Thyroid gland (tissue), 4 donors: ENCODE measurements around the gene WFIKKN2. TPM values are rescaled to one million over a fixed set of nuclear protein-coding genes. Genes with fewer than 3 reads are reported as not detected.

Source experiments
- DNase-seq, 2 donors: peaks; one replicate each; pipeline ENCODE4 v3.0.0-alpha.2; 2019
- H3K27ac ChIP-seq, 3 donors: fragments of 200-600 bp; sonication (generic); 1 replicate in 2 of 3; 2 replicates in 1 of 3; pipeline ENCODE4 v1.5.1; 2016 to 2019; ENCODE audit warnings: mild to moderate bottlenecking in 1 of 3, moderate library complexity in 1 of 3
- H3K27me3 ChIP-seq: fragments of 200-600 bp; sonication (generic); one replicate; pipeline ENCODE4 v1.5.1; 2019
- H3K36me3 ChIP-seq, 2 donors: fragments of 200-600 bp; sonication (generic); one replicate each; pipeline ENCODE4 v1.5.1; 2016 to 2019
- H3K4me1 ChIP-seq, 2 donors: fragments of 200-600 bp; sonication (generic); one replicate each; pipeline ENCODE4 v1.5.1; 2017 to 2019
- H3K4me3 ChIP-seq, 3 donors: fragments of 200-600 bp; sonication (generic); replicated peaks in 1 of 3; 1 replicate in 2 of 3; 2 replicates in 1 of 3; pipeline ENCODE4 v1.5.1; 2016; ENCODE audit warnings: mild to moderate bottlenecking in 1 of 3
- H3K9me3 ChIP-seq: fragments of 200-600 bp; sonication (generic); one replicate; pipeline ENCODE4 v1.5.1; 2017
- CTCF ChIP-seq, 6 experiments: fragments of 200-600 bp in 3 of 6; fragments of 450-650 bp in 3 of 6; sonication (generic) in 3 of 6; IDR thresholded peaks; one replicate each; pipeline ENCODE4 v1.5.1; 2016 to 2019; ENCODE audit warnings: antibody characterized with exemption in 6 of 6, mild to moderate bottlenecking in 2 of 6, inconsistent platforms in 1 of 6, moderate library complexity in 1 of 6
- POLR2A ChIP-seq, 2 donors: fragments of 450-650 bp; IDR thresholded peaks; one replicate each; pipeline ENCODE4 v1.6.1; 2017; ENCODE audit warnings: antibody characterized with exemption in 2 of 2, mild to moderate bottlenecking in 2 of 2, moderate library complexity in 1 of 2
- WGBS, 2 donors: methylation state at CpG; one replicate each; pipeline ENCODE4 v1.1.5; 2017; 5-methylcytosine and 5-hydroxymethylcytosine counted together
- intact Hi-C: fragments of 100-400 bp; cut with DNase I; formaldehyde crosslinking; loops from one replicate; pipeline ENCODE4 v1.15.1; 2023
- small RNA-seq: library from RNA; depleted of rRNA; stranded (forward); fragments of <200 nt; gene quantifications from one replicate; pipeline ENCODE3, GENCODE V24; 2016
- total RNA-seq, 4 donors: library from RNA; depleted of rRNA; stranded (reverse); fragments of >200 nt; gene quantifications; one replicate each; pipeline ENCODE4 v1.2.3, GENCODE V29; 2016

The WFIKKN2 gene
- total RNA-seq, 4 donors from 2014 or later: 0.11 TPM; not detected in 3

GRCh38 chr17:50889528-50890118 lies 54.2 kb downstream of the WFIKKN2 start:
- Histone ChIP-seq H3K27me3 (no peaks in the 10 kb centered on the region), H3K4me3 (no peak overlapping the region), H3K9me3 (no peaks in the 10 kb centered on the region), H3K4me1 (peaks cover 7% of the 10 kb centered on the region in 2 donors), H3K27ac (no peak overlapping the region), H3K36me3 (no peaks in the 10 kb centered on the region)
- TF ChIP-seq CTCF (IDR thresholded peaks at IDR 0.05): no peak
- TF ChIP-seq POLR2A (IDR thresholded peaks at IDR 0.05): no peak
- intact Hi-C loops: no loop called here
- no peak for DNase-seq
- WGBS, 2 donors: 90 to 100% methylated on average over 3 of the region's 3 CpGs

DNA sequence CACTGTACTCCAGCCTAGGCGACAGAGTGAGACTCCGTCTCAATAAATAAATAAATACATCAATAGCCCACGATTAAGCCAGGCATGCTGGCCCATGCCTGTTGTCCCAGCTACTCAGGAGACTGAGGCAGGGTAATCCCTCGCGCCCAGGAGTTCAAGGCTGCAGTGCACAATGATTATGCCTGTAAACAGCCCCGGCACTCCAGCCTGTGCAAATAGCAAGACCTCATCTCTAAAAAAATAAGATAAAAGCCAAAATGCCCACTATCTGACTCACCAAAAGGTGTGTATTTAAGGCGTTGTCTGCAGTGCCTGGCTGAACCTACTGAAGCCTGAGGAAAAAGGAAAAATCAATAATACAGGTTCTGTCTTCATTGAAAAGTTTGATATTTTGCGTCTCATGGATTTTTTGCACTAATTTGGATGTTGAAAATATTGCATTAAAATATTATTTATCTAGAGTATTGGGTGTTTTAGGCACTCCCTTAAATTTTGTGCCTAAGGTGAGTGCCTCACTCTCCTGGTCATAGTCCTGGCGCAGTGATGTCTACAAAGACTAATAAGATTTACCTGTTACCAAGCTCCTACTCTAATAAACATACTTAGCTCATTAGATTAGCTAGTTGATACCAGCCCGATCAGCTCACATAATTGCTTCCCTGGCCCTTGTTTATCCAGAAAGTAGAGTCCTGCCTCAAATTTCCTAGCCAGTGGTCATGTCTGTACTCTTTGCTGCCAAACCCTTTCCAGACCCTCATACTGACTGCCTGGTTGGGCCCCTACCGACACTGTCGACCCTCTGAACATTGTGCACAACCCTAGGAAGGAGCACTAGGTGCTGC lies 55.5 kb downstream of the WFIKKN2 start:
- H3K4me1 ChIP-seq: no peaks in the 10 kb centered on the region
- TF ChIP-seq CTCF (IDR thresholded peaks at IDR 0.05) (no peak), POLR2A (IDR thresholded peaks at IDR 0.05) (no peak)
- 83% methylated on average over 12 of the region's 12 CpGs for WGBS, 2 donors
- no peaks in the 10 kb centered on the region for H3K27me3 ChIP-seq
- intact Hi-C loops: no loop called here
- H3K36me3 ChIP-seq: no peaks in the 10 kb centered on the region
- peak overlapping the region in 1 of 3 donors; percentile 2 for H3K27ac ChIP-seq
- no peaks in the 10 kb centered on the region for H3K9me3 ChIP-seq
- no peak overlapping the region for H3K4me3 ChIP-seq
- no peak for DNase-seq

DNA sequence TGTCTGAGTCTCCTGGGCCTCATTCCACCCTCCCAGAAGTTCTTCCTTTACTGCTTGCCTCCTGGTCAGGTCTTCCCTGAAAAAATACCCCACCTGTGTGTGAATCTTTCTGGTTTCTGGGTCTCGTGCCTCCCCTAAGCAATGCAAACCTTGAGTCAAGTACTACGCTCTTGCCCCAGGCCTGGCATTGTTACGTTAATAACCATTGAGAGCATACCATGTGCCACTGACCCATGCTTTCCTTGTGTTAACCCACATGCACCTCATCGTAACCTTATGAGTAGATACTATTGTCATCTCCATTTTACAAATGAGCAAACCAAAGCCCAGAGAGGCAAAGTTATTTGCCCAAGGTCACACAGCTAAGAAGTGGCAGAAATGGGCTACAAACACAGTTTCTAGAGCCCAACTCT lies 56.2 kb downstream of the WFIKKN2 start:
- no peaks in the 10 kb centered on the region for H3K36me3 ChIP-seq
- H3K4me1 ChIP-seq: no peaks in the 10 kb centered on the region
- H3K27ac ChIP-seq: no peak overlapping the region
- H3K27me3 ChIP-seq: no peaks in the 10 kb centered on the region
- no peaks in the 10 kb centered on the region for H3K9me3 ChIP-seq
- WGBS, 2 donors: 95 to 96% methylated on average over 4 of the region's 4 CpGs
- intact Hi-C loops: no loop called here
- H3K4me3 ChIP-seq: no peak overlapping the region
- DNase-seq: no peak
- TF ChIP-seq POLR2A (IDR thresholded peaks at IDR 0.05): no peak
- no peak for TF ChIP-seq CTCF (IDR thresholded peaks at IDR 0.05)

Small RNAs within 50 kb of the gene (small RNA-seq; reads per million reads assigned to genes)
- gene AC005921.1: not detected

Other genes with a start within 250 kb of the WFIKKN2 start
- gene ABCC3, start 200.7 kb upstream of the WFIKKN2 start, total RNA-seq: 100 to 1,000 TPM in 2 of 4 donors, 10 to 100 TPM in 2; 51.0 to 189 (median 131) TPM
- 10 to 100 TPM; 29.4 to 40.2 (median 35.1) TPM for gene ANKRD40, start 127.7 kb upstream of the WFIKKN2 start, total RNA-seq
- 100 to 1,000 TPM in 2 of 4 donors, 10 to 100 TPM in 2; 75.2 to 199 (median 140) TPM for gene LUC7L3, start 116.0 kb upstream of the WFIKKN2 start, total RNA-seq
- gene ANKRD40CL, start 68.1 kb upstream of the WFIKKN2 start, total RNA-seq: not detected
- 10 to 100 TPM; 28.1 to 46.4 (median 31.1) TPM for gene TOB1, start 30.8 kb downstream of the WFIKKN2 start, total RNA-seq